ENCODE measurements around the gene ZNF653.
"Not testable (repeated sequence)": the region's sequence is repeated elsewhere in the genome, so short reads cannot be mapped to it uniquely, and the experiment has no call there.

Gene ZNF653

DNA sequence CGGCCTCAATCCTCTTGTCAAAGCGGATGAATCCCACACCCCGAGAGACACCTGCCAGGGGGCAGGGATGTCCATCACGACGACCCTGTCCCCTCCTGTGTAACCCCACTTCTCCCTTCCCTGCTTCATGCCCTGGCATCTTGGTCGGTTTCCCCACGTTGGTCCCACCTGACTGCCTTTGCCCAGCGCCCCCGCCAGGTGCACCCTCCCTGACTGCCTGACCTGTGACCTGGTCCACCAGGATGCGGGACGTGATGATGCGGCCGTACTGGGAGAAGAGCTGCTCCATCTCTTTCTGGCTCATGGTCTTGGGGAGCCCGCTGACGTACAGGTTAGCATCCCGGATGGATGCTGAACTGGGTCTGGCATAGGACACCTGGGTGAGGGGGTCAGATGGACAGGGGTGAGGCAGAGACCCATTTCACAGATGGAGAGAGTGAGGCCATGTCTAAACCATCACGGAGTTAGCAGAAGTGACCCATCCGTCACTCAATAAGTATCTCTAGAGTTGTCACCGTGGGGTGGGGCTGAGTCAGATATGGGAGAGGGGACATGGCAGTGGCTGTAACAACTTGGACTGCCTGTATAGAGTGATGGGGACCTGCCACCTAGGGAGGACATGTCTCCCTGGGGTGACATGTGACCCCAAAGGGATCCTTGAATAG is 47.3 kb downstream of the ZNF653 start:
- DNase-seq (ENCODE audit: extremely low read depth in 1 of 2, low read depth in 1 of 2), result no peak

DNA sequence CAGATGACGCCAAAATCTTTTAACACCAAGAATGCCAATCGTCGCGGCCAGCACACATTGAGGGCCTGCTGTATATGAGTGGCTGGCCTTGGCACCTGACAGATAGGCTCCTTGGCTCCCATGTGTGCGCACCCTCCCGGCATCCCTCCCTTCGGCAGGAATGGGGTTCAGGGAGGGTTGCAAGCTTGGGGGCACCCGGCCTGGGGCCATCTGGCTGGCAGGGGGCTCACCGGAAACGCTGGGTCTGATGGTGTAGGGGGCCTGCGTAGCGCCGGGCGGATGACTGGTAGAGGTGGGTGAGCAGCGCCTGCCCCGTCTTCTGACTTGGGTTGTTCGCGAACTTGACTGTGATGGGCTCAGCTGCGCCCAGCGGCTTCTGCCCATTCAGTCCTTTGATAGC is 47.8 kb downstream of the ZNF653 start:
- DNase-seq (ENCODE audit: extremely low read depth in 1 of 2, low read depth in 1 of 2), result no peak

DNA sequence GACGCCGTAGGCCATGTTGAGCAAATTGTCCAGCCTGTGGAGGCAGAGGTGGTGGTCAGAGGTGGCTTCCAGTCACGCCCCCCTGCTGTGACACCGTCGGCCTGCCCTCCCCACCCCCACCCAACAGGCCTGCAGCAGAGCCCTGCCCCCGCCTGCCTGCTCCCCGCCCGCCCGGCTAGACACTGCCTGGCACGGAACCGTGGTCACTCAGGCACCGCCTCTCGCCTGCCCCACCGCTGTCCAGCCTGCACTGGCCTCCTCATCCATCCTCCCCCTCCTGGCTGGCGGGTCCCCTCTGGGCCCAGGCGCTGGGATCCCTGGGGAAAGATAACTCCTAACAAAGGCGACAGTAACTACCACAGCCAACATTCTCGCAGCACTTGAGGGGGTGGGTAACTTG is 48.5 kb downstream of the ZNF653 start:
- no peak for DNase-seq (ENCODE audit: extremely low read depth in 1 of 2, low read depth in 1 of 2)

DNA sequence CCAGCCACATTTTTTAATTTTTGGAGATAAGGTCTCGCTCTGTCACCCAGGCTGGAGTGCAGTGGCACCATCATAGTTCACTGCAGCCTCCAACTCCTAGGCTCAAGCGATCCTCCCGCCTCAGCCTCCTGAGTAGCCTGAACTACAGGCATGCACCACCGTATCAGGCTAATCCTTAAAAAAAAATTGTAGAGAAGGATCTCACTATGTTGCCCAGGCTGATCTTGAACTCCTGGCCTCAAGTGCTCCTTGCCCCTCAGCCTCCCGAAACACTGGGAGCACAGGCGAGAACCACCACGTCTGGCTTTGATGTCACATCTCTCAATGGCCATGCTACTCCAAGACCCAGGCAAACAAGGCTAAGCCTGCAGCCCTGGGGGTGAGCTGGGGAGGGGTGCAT is 49.0 kb downstream of the ZNF653 start:
- DNase-seq (ENCODE audit: extremely low read depth in 1 of 2, low read depth in 1 of 2), result no peak

DNA sequence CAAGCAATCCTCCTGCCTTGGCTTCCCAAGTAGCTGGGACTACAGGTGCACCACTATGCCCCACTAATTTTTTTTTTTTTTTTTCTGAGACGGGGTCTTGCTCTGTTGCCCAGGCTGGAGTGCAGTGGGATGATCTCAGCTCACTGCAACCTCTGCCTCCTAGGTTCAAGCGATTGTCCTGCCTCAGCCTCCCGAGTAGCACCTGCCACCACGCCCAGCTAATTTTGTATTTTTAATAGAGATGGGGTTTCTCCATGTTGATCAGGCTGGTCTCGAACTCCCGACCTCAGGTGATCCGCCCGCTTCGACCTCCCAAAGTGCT is 50.4 kb downstream of the ZNF653 start:
- DNase-seq (ENCODE audit: extremely low read depth in 1 of 2, low read depth in 1 of 2), result not testable (repeated sequence)

DNA sequence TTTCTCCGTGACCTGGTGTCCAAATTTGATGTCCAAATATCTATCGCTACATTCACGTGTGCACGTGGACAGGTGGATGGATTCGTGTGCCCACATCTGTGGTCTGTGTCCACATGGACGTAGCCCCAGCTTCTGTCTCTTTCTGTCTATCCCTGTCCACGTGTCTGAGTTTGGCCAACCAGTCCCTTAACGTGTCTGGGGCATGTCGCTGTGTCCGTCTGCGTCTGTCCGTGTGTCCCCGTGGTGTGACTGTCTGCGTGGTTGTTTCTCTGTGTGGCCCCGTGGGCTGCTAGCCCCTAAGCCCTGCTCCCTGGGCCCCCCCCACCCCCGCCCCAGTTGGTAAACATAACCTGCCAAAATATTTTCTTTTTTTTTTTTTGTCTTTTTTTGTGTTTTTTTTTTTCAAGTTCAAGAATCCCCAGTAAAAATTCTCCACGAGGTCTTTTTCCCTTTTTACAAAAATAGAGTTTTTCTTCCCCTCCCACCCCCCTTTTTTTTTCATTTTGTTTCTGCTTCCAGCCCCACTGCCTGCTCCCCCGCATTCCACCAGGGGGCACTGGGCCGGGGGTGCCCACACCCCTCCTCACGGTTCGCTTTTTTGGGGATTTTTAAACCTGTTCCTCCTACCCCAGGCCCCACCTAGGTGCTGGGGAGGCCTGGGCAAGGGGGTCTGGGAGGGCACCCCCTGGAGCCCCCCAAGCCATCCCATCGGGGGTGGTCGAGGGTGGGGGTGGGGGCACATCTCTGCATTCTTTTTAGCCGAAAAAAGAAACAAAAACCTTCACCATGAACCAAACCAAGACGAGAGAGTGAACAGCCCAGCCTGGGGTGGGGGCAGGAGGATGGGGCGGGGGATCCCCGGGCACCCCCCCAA is 51.9 kb downstream of the ZNF653 start:
- no peak for DNase-seq (ENCODE audit: extremely low read depth in 1 of 2, low read depth in 1 of 2)

DNA sequence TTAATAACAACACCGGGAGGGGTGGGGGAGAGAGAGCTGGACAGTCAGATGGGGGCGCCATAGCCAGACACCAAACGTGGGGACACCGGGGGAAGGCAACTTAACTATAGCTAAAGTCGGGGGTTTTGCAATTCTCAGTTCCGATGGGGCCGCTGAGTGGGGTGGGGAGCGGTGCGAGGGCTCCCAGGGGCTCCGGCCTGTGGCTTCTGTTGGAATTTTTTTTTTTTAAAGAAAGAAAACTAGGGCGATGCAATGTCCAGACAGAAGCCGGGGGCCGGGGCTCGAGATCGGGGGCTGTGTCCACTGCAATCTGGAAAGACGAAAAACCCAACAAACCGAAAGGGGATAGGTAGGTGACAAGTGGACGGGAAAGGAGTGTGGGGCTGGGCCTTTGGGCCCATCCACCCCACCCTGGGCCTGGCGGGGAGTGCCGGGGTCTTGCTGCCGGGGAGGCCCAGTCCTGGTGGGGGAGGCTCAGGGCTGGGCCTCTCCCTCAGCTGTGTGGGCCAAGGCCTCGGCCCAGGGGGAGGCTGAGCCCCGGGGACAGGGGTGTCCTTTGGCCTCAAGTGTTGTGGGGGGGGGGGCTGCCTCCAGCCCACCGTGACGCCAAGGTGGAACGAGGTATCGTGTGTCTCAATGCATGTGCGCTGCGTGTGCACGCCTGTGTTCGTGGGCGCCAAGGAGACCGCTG is 52.9 kb downstream of the ZNF653 start:
- no peak for DNase-seq (ENCODE audit: extremely low read depth in 1 of 2, low read depth in 1 of 2)

DNA sequence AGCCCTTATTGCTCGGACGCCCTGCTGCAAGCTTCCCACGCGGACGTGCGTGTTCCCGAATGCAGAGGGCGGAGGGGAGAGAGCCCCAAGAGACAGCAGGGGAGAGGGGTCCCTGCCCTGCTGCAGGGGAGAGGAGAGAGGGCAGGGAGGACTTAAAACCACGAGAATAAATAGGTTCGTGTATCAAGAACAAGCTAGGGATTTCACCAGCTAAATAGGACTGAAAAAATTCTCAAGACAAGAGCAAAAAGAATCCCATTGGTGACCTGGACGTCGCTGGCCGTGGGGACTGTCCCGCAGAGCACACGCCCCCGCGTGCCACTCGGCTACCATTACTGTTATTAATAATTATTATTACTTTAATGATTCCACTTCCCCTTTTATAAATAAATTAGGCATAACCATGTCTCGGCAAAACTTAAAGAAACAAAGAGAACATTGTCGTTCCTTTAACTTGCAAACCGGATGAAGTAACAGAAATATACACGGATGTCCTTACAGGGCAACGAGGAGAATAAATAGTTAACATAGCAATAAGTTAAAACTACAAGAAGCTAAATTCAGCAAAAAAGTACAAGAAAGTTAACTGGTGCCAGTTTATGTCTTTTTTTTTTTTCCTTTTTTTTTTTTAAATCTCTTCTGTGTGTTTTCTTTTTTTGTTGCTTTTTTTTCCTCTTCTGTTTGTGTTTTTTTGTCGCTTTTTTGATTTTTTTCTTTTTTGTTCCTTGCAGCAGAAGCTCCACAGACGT is 53.6 kb downstream of the ZNF653 start:
- no peak for DNase-seq (ENCODE audit: extremely low read depth in 1 of 2, low read depth in 1 of 2)

DNA sequence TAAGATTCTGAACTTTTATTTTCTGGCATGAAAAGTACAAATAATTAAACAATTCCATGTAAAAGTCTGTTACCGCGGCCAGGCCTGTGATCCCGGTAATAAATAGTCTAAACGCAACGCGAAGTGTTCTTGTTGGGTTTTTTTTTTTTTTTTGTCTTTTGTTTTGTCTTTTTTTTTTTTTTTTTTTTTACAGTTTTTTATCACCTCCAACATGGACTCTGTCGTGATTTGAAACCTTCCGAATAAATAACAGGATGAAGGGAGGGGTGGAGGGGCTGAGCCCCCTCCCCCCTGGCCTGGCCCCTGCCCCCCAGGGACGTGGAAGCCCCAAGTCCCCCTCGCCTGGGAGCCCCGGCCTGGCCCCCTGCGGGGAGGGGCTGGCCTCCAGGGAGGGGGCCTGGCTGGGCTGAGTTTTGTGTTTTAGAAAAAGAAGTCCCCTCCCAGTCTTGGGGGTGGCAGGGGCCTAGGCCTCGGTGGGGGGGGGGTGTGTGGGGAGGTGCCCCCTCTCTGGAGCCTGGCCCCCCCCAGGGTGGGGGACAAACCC is 54.2 kb downstream of the ZNF653 start:
- DNase-seq (ENCODE audit: extremely low read depth in 1 of 2, low read depth in 1 of 2), result no peak

DNA sequence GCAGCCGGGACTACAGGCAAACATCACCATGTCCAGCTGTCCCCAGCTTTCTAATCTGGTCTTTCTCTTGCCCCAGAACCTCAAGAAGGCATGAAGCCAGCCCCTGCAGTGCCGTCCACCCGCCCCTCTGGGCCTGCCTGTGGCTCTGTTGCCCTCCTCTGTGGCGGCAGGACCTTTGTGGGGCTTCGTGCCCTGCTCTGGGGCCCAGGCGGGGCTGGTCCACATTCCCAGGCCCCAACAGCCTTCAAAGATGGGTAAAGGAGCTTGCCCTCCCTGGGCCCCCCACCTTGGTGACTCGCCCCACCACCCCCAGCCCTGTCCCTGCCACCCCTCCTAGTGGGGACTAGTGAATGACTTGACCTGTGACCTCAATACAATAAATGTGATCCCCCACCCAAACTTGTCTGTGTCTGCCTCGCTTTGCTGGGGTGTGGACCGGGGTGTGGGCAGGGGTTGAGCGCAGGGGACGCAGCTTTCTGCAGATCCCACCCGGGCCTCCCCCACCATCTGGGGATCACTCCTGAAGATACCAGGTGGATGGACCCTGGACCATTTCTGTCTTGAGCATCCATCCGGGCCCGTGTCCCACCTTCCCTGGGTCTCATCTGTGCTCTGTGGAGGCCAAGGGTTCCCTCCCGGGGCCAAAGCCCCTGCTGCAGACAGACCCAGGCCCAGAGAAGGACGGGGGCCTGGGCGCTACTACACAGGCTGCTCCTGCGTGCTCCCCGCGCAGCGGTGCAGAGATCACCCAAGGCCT is 54.9 kb downstream of the ZNF653 start:
- DNase-seq (ENCODE audit: extremely low read depth in 1 of 2, low read depth in 1 of 2), result no peak

DNA sequence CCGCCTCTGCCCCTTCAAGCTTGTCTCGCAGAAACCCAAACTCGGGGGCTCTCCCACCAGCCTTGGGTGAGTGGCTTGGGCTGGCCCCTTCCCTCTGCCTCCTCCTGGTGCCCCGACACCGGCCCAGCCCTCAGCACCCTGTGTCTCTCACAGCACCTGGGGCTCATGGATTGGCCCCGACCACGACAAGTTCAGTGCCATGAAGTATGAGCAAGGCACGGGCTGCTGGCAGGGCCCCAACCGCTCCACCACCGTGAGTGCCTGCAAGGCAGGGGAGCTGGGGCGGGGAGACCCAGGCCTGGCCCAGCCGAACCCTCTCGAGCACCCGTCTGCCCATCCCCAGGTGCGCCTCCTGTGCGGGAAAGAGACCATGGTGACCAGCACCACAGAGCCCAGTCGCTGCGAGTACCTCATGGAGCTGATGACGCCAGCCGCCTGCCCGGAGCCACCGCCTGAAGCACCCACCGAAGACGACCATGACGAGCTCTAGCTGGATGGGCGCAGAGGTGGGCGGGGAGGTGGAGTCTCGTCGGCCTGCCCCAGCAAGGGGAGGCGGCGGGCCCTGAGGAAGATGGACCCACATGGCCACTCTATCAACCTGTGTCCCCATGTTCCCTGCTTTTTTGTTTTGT is 56.6 kb downstream of the ZNF653 start:
- no peak for DNase-seq (ENCODE audit: extremely low read depth in 1 of 2, low read depth in 1 of 2)

DNA sequence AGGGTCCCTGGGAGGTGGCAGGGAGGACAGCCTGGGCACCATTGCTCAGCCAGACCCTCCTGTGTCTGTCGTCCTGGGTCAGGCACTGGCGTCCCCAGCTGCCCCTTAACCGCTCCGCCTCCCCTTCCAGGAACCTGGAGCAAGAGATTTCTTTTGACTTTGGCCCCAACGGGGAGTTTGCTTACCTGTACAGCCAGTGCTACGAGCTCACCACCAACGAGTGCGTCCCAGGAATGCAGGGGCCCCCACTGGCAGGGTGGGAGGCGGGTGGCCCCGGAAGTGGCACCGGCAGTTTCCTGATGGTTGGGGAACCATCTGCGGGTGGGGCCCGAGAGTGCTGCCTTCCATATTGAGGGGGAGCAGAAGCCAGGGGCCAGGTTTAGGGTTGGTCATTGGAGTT is 57.2 kb downstream of the ZNF653 start:
- no peak for DNase-seq (ENCODE audit: extremely low read depth in 1 of 2, low read depth in 1 of 2)

DNA sequence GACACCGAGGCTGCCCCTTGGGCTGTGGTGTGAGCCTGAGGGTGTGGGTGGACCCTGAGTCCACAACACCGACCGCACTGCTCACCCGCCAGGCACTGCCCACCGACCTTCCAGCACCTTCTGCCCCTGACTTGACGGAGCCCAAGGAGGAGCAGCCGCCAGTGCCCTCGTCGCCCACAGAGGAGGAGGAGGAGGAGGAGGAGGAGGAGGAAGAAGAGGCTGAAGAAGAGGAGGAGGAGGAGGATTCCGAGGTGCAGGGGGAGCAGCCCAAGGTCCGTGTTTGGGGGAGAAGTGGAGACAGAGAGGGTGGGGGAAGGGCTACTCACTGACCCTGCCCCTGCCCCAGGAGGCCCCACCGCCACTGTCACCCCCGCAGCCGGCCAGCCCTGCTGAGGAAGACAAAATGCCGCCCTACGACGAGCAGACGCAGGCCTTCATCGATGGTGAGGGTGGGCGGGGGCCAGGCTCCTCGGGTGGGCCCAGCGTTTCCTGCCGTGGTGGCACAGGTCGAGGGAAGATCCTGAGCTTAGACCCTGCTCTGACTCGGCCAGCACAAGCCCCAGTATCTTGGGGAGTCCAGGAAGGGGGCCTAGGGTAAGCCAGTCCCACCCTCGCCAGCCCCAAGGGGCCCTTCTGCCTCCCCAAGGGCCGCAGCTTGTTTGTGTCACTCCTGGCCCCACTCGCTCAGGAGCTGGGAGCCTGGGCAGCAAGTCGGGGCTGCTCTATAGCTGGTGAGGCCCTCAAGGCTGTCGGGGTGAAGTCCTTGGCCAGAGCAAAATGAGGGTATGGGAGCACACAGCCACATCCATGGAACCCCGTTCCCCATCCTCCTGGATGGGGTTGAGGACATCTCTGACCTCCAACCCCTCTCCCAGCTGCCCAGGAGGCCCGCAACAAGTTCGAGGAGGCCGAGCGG is 58.0 kb downstream of the ZNF653 start:
- DNase-seq (ENCODE audit: extremely low read depth in 1 of 2, low read depth in 1 of 2), result no peak

DNA sequence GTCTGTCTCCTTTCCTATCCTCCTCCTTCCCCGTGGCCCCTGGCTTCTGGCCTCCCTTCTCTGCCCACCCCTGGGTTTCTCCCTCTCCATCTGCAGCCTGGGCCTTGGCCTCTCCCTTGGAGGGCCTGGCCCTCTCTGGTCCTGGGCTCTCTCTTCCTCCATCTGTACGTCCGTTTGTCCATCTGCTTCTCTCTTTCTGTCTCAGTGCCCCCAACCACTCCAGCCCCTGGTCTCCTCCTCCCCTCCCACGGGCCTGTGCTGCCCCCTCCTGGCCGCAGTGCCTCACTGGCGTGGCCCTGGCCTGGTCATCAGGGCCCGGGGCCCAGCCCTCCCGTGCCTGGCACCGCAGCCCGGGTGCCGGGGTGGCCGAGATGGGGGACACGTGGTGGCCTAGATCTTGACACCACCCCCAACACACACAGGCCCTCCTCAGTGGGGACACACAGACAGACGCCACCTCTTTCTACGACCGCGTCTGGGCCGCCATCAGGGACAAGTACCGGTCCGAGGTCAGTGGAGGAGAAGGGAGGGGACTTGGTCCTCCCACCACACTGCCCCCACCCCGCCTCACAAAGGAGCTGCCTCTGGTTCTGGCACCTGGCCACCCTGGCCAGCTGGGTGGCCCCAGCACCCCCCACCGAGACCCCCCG is 58.9 kb downstream of the ZNF653 start:
- no peak for DNase-seq (ENCODE audit: extremely low read depth in 1 of 2, low read depth in 1 of 2)

DNA sequence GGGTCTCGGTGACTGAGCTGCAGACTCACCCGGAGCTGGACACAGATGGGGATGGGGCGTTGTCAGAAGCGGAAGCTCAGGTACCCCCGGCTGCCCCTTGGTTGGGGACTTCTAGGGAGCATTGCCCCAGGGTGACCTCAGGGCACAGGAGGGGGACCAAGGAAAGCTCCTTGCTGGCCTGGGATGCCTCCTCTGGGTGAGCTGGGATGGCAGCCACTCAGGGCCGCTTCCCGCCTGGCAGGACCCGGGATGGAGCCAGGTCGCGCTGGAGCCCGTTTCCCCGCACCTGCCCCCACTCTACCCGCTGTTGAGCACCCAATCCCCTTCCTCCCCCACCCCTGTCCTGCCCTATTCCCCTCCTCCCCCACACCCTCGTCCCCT is 59.4 kb downstream of the ZNF653 start:
- DNase-seq (ENCODE audit: extremely low read depth in 1 of 2, low read depth in 1 of 2), result no peak

DNA sequence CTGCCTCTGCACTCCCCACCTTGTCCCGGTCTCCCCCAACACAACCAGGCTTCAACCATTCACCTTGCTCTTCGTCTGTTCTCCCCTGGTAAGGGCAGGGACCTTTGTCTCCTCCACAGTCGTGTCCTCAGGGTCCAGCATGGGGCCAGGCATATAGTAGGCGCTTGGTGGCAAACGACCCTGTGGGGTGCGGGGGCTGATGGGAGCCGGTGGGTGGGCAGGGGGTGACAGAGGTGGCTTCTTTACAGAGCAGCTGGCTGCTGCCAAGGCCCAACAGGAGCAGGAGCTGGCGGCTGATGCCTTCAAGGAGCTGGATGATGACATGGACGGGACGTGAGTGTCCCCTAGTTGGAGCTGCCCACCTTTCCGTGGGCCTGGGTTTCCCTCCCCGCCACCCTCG is 60.5 kb downstream of the ZNF653 start:
- DNase-seq (ENCODE audit: extremely low read depth in 1 of 2, low read depth in 1 of 2), result no peak

DNA sequence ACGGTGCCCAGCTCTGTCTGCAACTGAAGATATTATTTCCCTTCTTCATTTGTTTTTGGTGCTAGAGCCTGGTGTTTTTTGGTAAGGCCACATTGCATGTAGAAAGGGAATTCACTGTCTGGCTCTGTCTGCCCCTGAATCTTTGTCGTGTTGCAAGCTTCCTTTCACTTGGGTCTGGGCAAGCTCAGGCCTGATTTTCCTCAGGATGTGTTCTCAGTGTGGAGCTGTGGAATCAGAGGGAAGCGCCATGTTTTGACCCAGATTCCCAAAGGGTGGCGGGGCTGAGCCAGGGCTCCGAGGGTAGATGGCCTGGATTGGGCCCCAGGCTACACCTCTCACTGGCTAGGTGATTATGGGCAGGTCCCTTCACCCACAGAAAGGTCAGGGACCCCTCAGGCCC is 61.6 kb downstream of the ZNF653 start:
- DNase-seq (ENCODE audit: extremely low read depth in 1 of 2, low read depth in 1 of 2), result no peak

DNA sequence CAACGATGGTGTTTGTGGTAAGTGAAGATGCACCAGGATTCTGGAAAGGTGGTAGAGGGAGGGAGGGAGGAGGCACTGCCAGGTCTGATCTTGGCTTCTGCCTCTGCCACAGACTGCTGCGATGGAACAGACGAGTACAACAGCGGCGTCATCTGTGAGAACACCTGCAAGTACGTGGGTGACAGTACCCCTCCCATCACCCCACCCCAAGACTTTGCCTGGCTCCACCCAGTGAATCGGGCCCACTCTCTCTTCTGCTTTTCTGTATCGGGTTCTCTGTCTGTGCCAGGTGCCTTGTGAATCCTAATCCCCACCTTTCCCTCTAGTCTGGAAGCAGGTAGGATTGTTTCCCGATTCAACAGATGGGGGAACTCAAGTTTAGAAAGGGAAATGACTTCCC is 67.7 kb downstream of the ZNF653 start:
- no peak for DNase-seq (ENCODE audit: extremely low read depth in 1 of 2, low read depth in 1 of 2)
